ENCODE data around the gene KRTAP4-5. TPM values are rescaled to one million over a fixed set of nuclear protein-coding genes. Genes with fewer than 3 reads are reported as not detected.
"Not testable (repeated sequence)": the region's sequence is repeated elsewhere in the genome, so short reads cannot be mapped to it uniquely, and the experiment has no call there.

KRTAP4-5 gene
- not detected for total RNA-seq
- total RNA-seq (2013): not detected

DNA sequence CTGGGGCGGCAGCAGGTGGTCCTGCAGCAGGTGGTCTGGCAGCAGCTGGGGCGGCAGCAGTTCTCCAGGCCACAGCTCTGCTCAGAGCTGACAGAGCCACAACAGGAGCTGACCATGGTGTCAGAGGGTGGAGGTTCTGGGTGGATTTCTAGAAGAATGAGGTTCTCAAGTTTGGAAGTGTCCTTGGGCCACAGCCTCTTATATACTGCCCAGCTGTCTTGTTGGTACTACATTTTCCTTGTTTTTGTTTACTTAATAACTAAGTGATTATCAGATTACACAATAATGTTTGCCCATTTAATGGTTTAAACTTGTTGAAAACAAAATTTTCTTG is at the start of gene KRTAP4-5:
Gene KRTAP4-5, minus strand, starts transcription at position 174 of the 334 bp plus-strand sequence. Its CDS starts 58 bp downstream, at position 116.
- H3K4me1 Mint-ChIP-seq: no peaks in the 10 kb centered on the region
- H3K27me3 ChIP-seq (ENCODE audit: control insufficient read depth, insufficient read depth, low read length): no peaks in the 10 kb centered on the region
- H3K4me1 ChIP-seq (ENCODE audit: control insufficient read depth, insufficient read depth, low read length): no peaks in the 10 kb centered on the region
- H3K36me3 Mint-ChIP-seq: no peaks in the 10 kb centered on the region
- ATAC-seq: no peak
- H3K9me3 Mint-ChIP-seq: no peaks in the 10 kb centered on the region
- DNase-seq: no peak
- intact Hi-C loops (cut with micrococcal nuclease): no loop called here
- no peaks in the 10 kb centered on the region for H3K9me3 ChIP-seq (ENCODE audit: control insufficient read depth, insufficient read depth, low read length)
- H3K36me3 ChIP-seq (ENCODE audit: control insufficient read depth, insufficient read depth, low read length): no peaks in the 10 kb centered on the region
- no peak within 1 kb of the TSS for H3K4me3 Mint-ChIP-seq
- H3K27ac ChIP-seq (ENCODE audit: low read length): no peak within 1 kb of the TSS
- H3K27ac Mint-ChIP-seq: no peak within 1 kb of the TSS
- no peak within 1 kb of the TSS for H3K4me3 ChIP-seq (ENCODE audit: low read length)
- WGBS (ENCODE audit: insufficient coverage): 69% methylated on average over 2 of the region's 2 CpGs
- peaks cover 20 to 27% of the 10 kb centered on the region in 2 donors for H3K27me3 Mint-ChIP-seq (ENCODE audit: low read depth in 2 of 2)
- TF ChIP-seq, protein P1, sequence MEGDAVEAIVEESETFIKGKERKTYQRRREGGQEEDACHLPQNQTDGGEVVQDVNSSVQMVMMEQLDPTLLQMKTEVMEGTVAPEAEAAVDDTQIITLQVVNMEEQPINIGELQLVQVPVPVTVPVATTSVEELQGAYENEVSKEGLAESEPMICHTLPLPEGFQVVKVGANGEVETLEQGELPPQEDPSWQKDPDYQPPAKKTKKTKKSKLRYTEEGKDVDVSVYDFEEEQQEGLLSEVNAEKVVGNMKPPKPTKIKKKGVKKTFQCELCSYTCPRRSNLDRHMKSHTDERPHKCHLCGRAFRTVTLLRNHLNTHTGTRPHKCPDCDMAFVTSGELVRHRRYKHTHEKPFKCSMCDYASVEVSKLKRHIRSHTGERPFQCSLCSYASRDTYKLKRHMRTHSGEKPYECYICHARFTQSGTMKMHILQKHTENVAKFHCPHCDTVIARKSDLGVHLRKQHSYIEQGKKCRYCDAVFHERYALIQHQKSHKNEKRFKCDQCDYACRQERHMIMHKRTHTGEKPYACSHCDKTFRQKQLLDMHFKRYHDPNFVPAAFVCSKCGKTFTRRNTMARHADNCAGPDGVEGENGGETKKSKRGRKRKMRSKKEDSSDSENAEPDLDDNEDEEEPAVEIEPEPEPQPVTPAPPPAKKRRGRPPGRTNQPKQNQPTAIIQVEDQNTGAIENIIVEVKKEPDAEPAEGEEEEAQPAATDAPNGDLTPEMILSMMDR (IDR thresholded peaks at IDR 0.05): no peak

DNA sequence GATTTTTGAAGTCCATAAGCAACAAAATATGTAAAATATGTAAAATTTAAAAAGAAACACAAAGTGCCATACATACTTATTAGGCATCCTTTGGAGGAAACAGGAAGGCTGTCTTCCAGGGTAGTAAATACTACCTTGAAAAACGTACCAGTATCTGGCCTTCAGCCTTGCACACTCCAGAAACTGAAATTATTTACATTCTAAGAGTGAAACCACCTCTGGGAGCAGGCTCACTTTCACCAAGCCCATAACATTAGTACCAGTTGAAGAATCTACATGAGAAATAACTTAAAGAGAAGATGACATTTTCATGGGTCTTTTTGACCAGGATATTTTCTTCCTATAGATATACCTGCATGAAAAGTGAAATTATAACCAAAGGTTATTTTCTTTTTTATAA is 46.4 kb upstream of the KRTAP4-5 start:
- no peak overlapping the region for H3K27ac Mint-ChIP-seq
- intact Hi-C loops (cut with micrococcal nuclease): no loop called here
- Histone ChIP-seq H3K4me1 (ENCODE audit: control insufficient read depth, insufficient read depth, low read length) (no peaks in the 10 kb centered on the region), H3K9me3 (ENCODE audit: control insufficient read depth, insufficient read depth, low read length) (no peaks in the 10 kb centered on the region), H3K4me3 (ENCODE audit: low read length) (no peak overlapping the region), H3K36me3 (ENCODE audit: control insufficient read depth, insufficient read depth, low read length) (no peaks in the 10 kb centered on the region), H3K27me3 (ENCODE audit: control insufficient read depth, insufficient read depth, low read length) (peaks cover 2% of the 10 kb centered on the region), H3K27ac (ENCODE audit: low read length) (no peak overlapping the region)
- peaks cover 20 to 53% of the 10 kb centered on the region in 2 donors for H3K27me3 Mint-ChIP-seq (ENCODE audit: low read depth in 2 of 2)
- DNase-seq (no peak), ATAC-seq (no peak)
- no peak overlapping the region for H3K4me3 Mint-ChIP-seq
- 33% methylated on average over 1 of the region's 1 CpG for WGBS (ENCODE audit: insufficient coverage)
- H3K36me3 Mint-ChIP-seq: no peaks in the 10 kb centered on the region
- no peaks in the 10 kb centered on the region for H3K4me1 Mint-ChIP-seq
- TF ChIP-seq, protein P1 (IDR thresholded peaks at IDR 0.05): no peak
- H3K9me3 Mint-ChIP-seq: no peaks in the 10 kb centered on the region

DNA sequence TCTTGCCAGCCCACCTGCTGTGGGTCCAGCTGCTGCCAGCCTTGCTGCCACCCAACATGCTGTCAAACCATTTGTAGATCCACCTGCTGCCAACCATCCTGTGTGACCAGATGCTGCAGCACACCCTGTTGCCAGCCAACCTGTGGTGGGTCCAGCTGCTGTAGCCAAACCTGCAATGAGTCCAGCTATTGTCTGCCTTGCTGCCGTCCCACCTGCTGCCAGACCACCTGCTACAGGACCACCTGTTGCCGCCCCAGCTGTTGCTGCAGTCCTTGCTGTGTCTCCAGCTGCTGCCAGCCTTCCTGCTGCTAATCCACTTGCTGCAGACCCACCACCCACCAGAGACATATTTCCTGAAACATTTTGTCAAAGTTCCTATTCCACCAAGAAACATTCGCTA is 40.7 kb upstream of the KRTAP4-5 start:
- H3K27ac Mint-ChIP-seq: no peak overlapping the region
- H3K4me1 Mint-ChIP-seq: no peaks in the 10 kb centered on the region
- no peak overlapping the region for H3K4me3 ChIP-seq (ENCODE audit: low read length)

DNA sequence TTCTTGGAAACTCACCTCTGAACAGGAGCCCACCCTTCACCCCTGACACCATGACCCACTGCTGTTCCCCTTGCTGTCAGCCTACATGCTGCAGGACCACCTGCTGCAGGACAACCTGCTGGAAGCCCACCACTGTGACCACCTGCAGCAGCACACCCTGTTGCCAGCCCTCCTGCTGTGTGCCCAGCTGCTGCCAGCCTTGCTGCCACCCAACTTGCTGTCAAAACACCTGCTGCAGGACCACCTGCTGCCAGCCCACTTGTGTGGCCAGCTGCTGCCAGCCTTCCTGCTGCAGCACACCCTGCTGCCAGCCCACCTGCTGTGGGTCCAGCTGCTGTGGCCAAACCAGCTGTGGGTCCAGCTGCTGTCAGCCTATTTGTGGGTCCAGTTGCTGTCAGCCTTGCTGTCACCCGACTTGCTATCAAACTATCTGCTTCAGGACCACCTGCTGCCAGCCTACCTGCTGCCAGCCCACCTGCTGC is 40.3 kb upstream of the KRTAP4-5 start, which contains the start of gene KRTAP9-1:
Gene KRTAP9-1, plus strand, starts transcription at position 51 of the 482 bp plus-strand sequence. Its CDS starts 0 bp downstream, at position 51.
- H3K36me3 ChIP-seq (ENCODE audit: control insufficient read depth, insufficient read depth, low read length); H3K4me3 ChIP-seq (ENCODE audit: low read length); H3K27ac ChIP-seq (ENCODE audit: low read length); H3K27me3 ChIP-seq (ENCODE audit: control insufficient read depth, insufficient read depth, low read length); H3K4me1 Mint-ChIP-seq; intact Hi-C loops (cut with micrococcal nuclease); H3K4me3 Mint-ChIP-seq; H3K36me3 Mint-ChIP-seq; ATAC-seq; H3K27ac Mint-ChIP-seq; H3K9me3 ChIP-seq (ENCODE audit: control insufficient read depth, insufficient read depth, low read length); H3K9me3 Mint-ChIP-seq; DNase-seq; H3K4me1 ChIP-seq (ENCODE audit: control insufficient read depth, insufficient read depth, low read length): not testable (repeated sequence)
- peaks cover 24 to 56% of the 10 kb centered on the region in 2 donors for H3K27me3 Mint-ChIP-seq (ENCODE audit: low read depth in 2 of 2)
- WGBS (ENCODE audit: insufficient coverage): 70% methylated on average over 1 of the region's 1 CpG

More for the DNA sequence above, 40.7 kb upstream of the KRTAP4-5 start:
- Mint-ChIP-seq H3K9me3 (no peaks in the 10 kb centered on the region), H3K36me3 (no peaks in the 10 kb centered on the region), H3K4me3 (no peak overlapping the region), H3K27me3 (ENCODE audit: low read depth in 2 of 2) (peaks cover 24 to 52% of the 10 kb centered on the region in 2 donors)
- no peaks in the 10 kb centered on the region for H3K9me3 ChIP-seq (ENCODE audit: control insufficient read depth, insufficient read depth, low read length)
- intact Hi-C loops (cut with micrococcal nuclease): no loop called here
- ATAC-seq (no peak), DNase-seq (no peak)
- TF ChIP-seq, protein P1 (IDR thresholded peaks at IDR 0.05): no peak
- 87% methylated on average over 3 of the region's 3 CpGs for WGBS (ENCODE audit: insufficient coverage)
- no peaks in the 10 kb centered on the region for H3K36me3 ChIP-seq (ENCODE audit: control insufficient read depth, insufficient read depth, low read length)
- no peak overlapping the region for H3K27ac ChIP-seq (ENCODE audit: low read length)
- no peaks in the 10 kb centered on the region for H3K27me3 ChIP-seq (ENCODE audit: control insufficient read depth, insufficient read depth, low read length)
- H3K4me1 ChIP-seq (ENCODE audit: control insufficient read depth, insufficient read depth, low read length): no peaks in the 10 kb centered on the region

All from natural killer cell (primary cell).